Measurements from ENCODE around the gene DAP.

The DAP gene

GRCh38 chr5:10684303-10685086 is 76.5 kb downstream of the DAP start:
- Histone ChIP-seq H3K27me3 (ENCODE audit: control insufficient read depth, insufficient read depth, low read length) (no peaks in the 10 kb centered on the region), H3K36me3 (ENCODE audit: control insufficient read depth, insufficient read depth, low read length) (no peaks in the 10 kb centered on the region), H3K9ac (no peak overlapping the region), H3K4me2 (ENCODE audit: low read length) (no peak overlapping the region), H3K4me1 (no peaks in the 10 kb centered on the region), H2AFZ (no peak overlapping the region), H3K9me3 (ENCODE audit: control insufficient read depth, low read length) (no peaks in the 10 kb centered on the region), H3K27ac (no peak overlapping the region), H3K79me2 (peaks cover 6% of the 10 kb centered on the region), H3K4me3 (ENCODE audit: low read depth, low read length) (no peak overlapping the region)
- TF ChIP-seq CTCF (IDR thresholded peaks at IDR 0.05) = no peak

GRCh38 chr5:10682801-10683525 is 78.1 kb downstream of the DAP start:
- Histone ChIP-seq H3K9ac (no peak overlapping the region), H3K79me2 (no peaks in the 10 kb centered on the region), H3K36me3 (ENCODE audit: control insufficient read depth, insufficient read depth, low read length) (no peaks in the 10 kb centered on the region), H3K4me3 (ENCODE audit: low read depth, low read length) (no peak overlapping the region), H3K4me1 (no peaks in the 10 kb centered on the region), H3K27me3 (ENCODE audit: control insufficient read depth, insufficient read depth, low read length) (no peaks in the 10 kb centered on the region), H3K9me3 (ENCODE audit: control insufficient read depth, low read length) (no peaks in the 10 kb centered on the region), H3K4me2 (ENCODE audit: low read length) (no peak overlapping the region), H3K27ac (no peak overlapping the region), H2AFZ (no peak overlapping the region)
- no peak for TF ChIP-seq CTCF (IDR thresholded peaks at IDR 0.05)

GRCh38 chr5:10681731-10682679 is 79.0 kb downstream of the DAP start:
- H3K4me2 ChIP-seq (ENCODE audit: low read length) = no peak overlapping the region
- TF ChIP-seq CTCF (IDR thresholded peaks at IDR 0.05) = no peak
- no peaks in the 10 kb centered on the region for H3K36me3 ChIP-seq (ENCODE audit: control insufficient read depth, insufficient read depth, low read length)
- H3K9ac ChIP-seq = no peak overlapping the region
- H3K9me3 ChIP-seq (ENCODE audit: control insufficient read depth, low read length) = no peaks in the 10 kb centered on the region
- H3K4me3 ChIP-seq (ENCODE audit: low read depth, low read length) = no peak overlapping the region
- H3K27me3 ChIP-seq (ENCODE audit: control insufficient read depth, insufficient read depth, low read length) = no peaks in the 10 kb centered on the region
- no peak overlapping the region for H2AFZ ChIP-seq
- H3K79me2 ChIP-seq = no peaks in the 10 kb centered on the region
- no peaks in the 10 kb centered on the region for H3K4me1 ChIP-seq
- no peak overlapping the region for H3K27ac ChIP-seq

- no peak for TF ChIP-seq CTCF (IDR thresholded peaks at IDR 0.05)
- no peaks in the 10 kb centered on the region for H3K9me3 ChIP-seq (ENCODE audit: control insufficient read depth, low read length)
- no peaks in the 10 kb centered on the region for H3K4me1 ChIP-seq
- no peak overlapping the region for H3K4me3 ChIP-seq (ENCODE audit: low read depth, low read length)
- H3K79me2 ChIP-seq = no peaks in the 10 kb centered on the region
- H3K36me3 ChIP-seq (ENCODE audit: control insufficient read depth, insufficient read depth, low read length) = no peaks in the 10 kb centered on the region
- no peak overlapping the region for H3K27ac ChIP-seq
- H3K4me2 ChIP-seq (ENCODE audit: low read length) = no peak overlapping the region
- H3K27me3 ChIP-seq (ENCODE audit: control insufficient read depth, insufficient read depth, low read length) = no peaks in the 10 kb centered on the region
- no peak overlapping the region for H2AFZ ChIP-seq
- no peak overlapping the region for H3K9ac ChIP-seq
Measured at GRCh38 chr5:10680876-10681481, 80.1 kb downstream of the DAP start.

Data from parathyroid adenoma (tissue), 2 donors.